Vagina (tissue), 2 donors: ENCODE results near the gene TMBIM1.

Source experiments
- CTCF ChIP-seq, 3 experiments: fragments of 450-650 bp in 2 of 3; fragments of 200-600 bp in 1 of 3; sonication (generic) in 1 of 3; IDR thresholded peaks; one replicate each; pipeline ENCODE4 v1.5.1; 2017 to 2019; ENCODE audit warnings: antibody characterized with exemption in 3 of 3, mild to moderate bottlenecking in 2 of 3, moderate library complexity in 2 of 3
- POLR2AphosphoS5 ChIP-seq, 2 donors: sonication (generic); formaldehyde crosslinking; IDR thresholded peaks; one replicate each; pipeline ENCODE4 v1.9.0; 2017; ENCODE audit warnings: antibody characterized with exemption in 2 of 2, mild to moderate bottlenecking in 2 of 2, low read depth in 1 of 2; ENCODE audit not compliant: insufficient read depth in 1 of 2

DNA sequence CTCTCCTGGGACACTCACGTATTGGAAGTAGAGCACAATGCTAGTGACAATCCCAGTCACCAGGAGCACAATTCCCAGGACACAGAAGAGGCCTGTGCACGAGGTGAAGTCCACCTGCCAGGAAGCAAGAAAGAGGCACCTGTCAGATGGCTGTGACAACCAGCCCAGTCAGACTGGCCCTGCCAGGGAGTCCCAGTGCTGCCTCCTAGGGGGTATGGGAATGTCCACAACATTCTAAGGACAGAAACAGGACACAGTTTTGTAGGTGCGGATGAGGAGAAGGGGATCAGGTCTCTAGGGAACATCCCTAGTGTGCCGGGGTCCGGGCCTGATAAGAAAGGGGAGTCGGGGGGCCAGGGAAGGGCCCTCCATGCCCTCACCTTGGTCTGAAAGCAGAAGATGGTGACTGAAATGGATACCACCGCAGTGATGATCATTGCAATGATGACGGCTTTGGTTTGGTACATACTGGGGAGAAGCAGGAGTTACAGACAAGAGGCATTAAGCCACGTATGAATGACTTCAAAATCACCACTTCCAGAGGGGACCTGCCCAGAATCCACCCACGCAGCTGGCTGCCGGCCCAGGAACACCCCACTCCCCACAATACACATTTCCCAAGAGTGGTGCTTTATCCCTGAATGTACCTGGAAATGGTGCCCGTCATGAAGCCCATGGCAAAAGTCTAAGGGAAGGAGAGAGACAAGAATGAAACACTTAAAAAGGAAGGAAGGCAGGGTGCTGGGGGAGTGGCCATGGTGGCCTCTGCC lies 15.1 kb downstream of the TMBIM1 start:
- TF ChIP-seq CTCF (IDR thresholded peaks at IDR 0.05) (no peak), POLR2AphosphoS5 (IDR thresholded peaks at IDR 0.05; ENCODE audit: insufficient read depth in 1 of 2, low read depth in 1 of 2) (no peak)
